ENCODE measurements around the gene KPNA4.
"Not testable (repeated sequence)": the region's sequence is repeated elsewhere in the genome, so short reads cannot be mapped to it uniquely, and the experiment has no call there.

KPNA4 gene

DNA sequence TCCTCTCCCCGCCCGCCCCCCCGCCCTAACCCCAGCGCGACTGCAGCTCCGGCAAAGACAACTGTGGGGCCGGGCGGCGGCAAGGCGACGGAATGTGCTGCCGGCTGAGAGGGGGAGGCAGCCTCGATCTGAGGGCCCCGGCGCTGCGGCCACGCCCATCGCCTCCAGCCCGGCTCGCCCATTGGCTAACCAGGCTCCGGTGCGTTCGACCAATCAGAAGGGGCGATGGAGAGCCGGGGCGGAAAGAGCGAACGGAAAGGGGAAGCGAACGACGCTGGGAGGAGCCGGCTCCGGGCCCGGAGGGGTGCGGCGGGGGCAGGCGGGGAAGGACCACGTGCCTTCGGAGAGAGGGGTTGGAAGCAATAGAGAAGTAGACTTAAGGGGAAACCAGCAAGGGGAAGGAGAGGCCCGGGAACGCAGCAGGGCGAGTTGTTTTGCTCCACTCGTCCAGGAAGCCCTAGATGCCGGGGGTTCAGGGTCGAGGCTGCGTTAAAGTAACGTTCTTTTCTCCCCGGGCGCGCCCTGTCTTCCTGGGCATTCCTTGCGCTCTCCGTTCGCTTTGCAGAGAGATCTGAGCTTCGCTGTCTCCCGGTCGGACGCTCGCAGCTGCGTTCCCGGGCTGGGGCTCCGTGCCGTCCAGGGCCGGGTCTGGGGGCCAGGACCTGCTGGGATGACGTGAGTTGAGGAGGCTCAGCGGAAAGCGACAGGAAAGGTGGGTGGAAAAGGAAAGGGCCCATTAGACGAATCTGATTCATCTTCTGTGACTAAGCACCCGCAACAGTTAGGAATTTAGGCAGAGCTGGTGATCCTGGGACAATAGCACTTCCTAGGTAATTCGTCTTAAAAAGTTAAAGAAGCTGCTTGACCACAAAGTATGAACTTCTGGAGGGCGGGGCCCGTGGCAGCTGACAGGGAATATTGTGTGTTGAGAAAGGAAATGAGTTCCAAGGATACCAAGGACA lies at the start of gene KPNA4:
Gene KPNA4, minus strand, starts transcription at position 130 of the 962 bp plus-strand sequence. CDS start 289 bp downstream, outside the sequence.
- Mint-ChIP-seq H3K4me1 (ENCODE audit: low read depth) (peaks cover 58% of the 10 kb centered on the region), H3K9me3 (peaks cover 11% of the 10 kb centered on the region), H3K27me3 (no peaks in the 10 kb centered on the region), H3K27ac (peak within 1 kb of the TSS; percentile 97), H3K4me3 (peak within 1 kb of the TSS; percentile 97), H3K36me3 (ENCODE audit: low read depth) (peaks cover 52% of the 10 kb centered on the region)

DNA sequence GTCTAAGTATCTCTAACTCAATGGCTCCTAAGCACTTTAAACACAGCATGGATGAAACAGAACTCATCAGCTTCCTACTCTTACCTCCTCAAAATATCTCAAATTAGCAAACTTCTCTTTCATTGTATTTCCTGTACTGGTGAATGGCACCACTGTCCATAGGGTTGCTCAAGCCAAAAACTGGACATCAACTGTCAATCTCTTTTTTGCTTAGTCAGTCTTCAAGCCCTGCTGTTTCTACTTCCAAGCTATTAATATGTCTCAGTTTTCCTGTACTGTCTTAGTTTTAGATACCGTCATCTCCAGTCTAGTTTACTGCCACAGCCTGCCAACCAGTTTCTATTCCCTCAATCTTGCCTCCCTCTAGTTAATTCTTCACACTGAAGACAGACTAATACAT lies 48.3 kb upstream of the KPNA4 start:
- H3K4me3 Mint-ChIP-seq = no peak overlapping the region
- H3K4me1 Mint-ChIP-seq (ENCODE audit: low read depth) = no peaks in the 10 kb centered on the region
- H3K9me3 Mint-ChIP-seq = no peaks in the 10 kb centered on the region
- H3K27me3 Mint-ChIP-seq = peaks cover 42% of the 10 kb centered on the region
- H3K27ac Mint-ChIP-seq = no peak overlapping the region
- H3K36me3 Mint-ChIP-seq (ENCODE audit: low read depth) = no peaks in the 10 kb centered on the region

DNA sequence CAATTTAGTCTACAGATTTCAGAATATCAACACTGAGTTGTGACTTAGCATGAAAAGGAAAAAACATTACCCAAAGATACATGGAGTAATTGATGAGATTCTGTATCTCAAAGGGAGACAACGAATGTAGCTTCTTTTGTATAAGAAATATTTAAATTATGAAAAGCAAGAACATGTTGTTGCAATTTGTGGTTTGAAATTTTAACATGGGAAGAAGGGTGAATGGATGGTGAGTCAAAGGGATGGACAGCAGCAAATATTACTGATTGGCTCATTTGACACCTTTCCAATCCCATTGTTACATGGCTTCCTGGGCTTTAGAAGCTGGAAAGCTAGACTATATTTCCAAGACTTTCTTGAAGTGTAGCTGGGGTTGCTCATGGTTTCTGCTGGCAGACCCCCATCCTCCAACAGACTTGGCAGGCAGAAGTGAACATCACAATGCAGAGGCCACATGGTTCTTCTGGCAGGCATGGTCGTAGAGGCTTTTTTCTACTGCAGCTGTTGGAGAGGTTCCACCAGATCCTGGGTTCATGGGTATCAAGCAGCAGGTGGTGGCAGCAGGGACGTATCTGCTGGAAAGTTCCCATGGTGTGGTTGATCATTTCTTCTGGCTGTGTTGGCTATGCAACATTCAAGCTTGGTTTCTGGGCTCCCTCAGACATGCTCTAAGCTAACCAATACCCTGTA lies 47.2 kb upstream of the KPNA4 start:
- peaks cover 36% of the 10 kb centered on the region for H3K27me3 Mint-ChIP-seq
- H3K9me3 Mint-ChIP-seq = no peaks in the 10 kb centered on the region
- no peaks in the 10 kb centered on the region for H3K4me1 Mint-ChIP-seq (ENCODE audit: low read depth)
- H3K36me3 Mint-ChIP-seq (ENCODE audit: low read depth) = no peaks in the 10 kb centered on the region
- H3K27ac Mint-ChIP-seq = no peak overlapping the region
- no peak overlapping the region for H3K4me3 Mint-ChIP-seq

DNA sequence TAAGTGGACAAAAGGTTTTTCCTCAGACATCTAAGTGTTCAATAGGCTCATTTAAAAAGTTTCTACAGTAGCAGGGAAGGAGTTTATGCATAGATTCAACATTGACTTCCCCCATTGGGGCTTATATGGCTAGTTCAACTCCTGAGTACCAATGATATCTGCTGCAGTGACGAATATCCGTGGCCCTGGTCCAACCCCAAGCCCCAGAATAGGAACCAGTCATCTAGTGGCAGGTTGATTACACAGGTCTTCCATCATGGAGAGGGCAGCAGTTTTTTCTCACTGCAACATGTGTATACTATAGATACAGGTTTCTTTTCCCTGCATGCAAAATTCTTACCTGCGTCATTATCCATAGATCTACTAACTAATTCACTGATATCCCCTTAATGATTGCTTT lies 45.8 kb upstream of the KPNA4 start:
- no peaks in the 10 kb centered on the region for H3K4me1 Mint-ChIP-seq (ENCODE audit: low read depth)
- no peaks in the 10 kb centered on the region for H3K9me3 Mint-ChIP-seq
- no peak overlapping the region for H3K4me3 Mint-ChIP-seq
- peaks cover 33% of the 10 kb centered on the region for H3K27me3 Mint-ChIP-seq
- no peaks in the 10 kb centered on the region for H3K36me3 Mint-ChIP-seq (ENCODE audit: low read depth)
- no peak overlapping the region for H3K27ac Mint-ChIP-seq

DNA sequence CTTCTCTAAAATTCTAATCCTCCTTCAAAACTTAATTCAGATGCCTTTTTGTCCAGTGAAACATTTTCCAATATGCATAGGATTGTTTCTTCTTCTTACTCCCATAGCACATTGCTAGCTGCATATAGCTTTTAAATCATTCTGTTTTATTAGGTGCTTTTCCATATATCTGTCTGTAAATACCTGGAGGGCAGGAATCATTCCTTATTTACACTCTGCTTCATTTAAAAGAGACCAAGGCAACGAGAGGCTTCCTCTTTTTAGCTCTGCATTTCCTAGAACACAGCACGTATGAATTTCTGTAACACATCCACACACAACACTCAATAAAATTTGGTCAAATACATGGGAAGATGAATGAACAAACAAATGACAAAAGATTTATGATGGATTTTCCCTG lies 43.5 kb upstream of the KPNA4 start:
- no peak overlapping the region for H3K4me3 Mint-ChIP-seq
- no peaks in the 10 kb centered on the region for H3K36me3 Mint-ChIP-seq (ENCODE audit: low read depth)
- H3K27ac Mint-ChIP-seq = no peak overlapping the region
- no peaks in the 10 kb centered on the region for H3K9me3 Mint-ChIP-seq
- H3K4me1 Mint-ChIP-seq (ENCODE audit: low read depth) = no peaks in the 10 kb centered on the region
- peaks cover 29% of the 10 kb centered on the region for H3K27me3 Mint-ChIP-seq

DNA sequence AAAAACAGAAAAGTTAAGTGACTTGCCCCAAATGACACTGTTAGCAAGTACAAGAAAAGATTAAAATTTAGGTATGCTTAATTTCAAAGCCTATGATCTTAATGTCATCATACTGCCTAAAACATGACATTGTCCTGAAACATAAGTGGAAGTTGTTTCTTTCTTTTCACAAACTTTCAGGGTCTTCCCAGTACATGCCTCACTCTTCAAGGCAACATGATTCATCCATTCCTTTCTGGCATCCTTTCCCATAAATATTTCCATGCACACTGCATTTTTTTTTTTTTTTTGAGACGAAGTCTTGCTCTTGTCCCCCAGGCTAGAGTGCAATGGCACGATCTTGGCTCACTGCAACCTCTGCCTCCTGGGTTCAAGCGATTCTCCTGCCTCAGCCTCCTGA lies 42.5 kb upstream of the KPNA4 start:
- H3K27me3 Mint-ChIP-seq = peaks cover 19% of the 10 kb centered on the region
- no peaks in the 10 kb centered on the region for H3K9me3 Mint-ChIP-seq
- no peaks in the 10 kb centered on the region for H3K4me1 Mint-ChIP-seq (ENCODE audit: low read depth)
- no peak overlapping the region for H3K27ac Mint-ChIP-seq
- no peaks in the 10 kb centered on the region for H3K36me3 Mint-ChIP-seq (ENCODE audit: low read depth)
- no peak overlapping the region for H3K4me3 Mint-ChIP-seq

GRCh38 chr3:160605315-160605714 lies 39.9 kb upstream of the KPNA4 start:
- H3K27me3 Mint-ChIP-seq = peaks cover 7% of the 10 kb centered on the region
- no peak overlapping the region for H3K4me3 Mint-ChIP-seq
- no peaks in the 10 kb centered on the region for H3K36me3 Mint-ChIP-seq (ENCODE audit: low read depth)

GRCh38 chr3:160603845-160604244 lies 38.5 kb upstream of the KPNA4 start:
- not testable (repeated sequence) for H3K27ac Mint-ChIP-seq; H3K27me3 Mint-ChIP-seq; H3K4me1 Mint-ChIP-seq (ENCODE audit: low read depth); H3K9me3 Mint-ChIP-seq; H3K36me3 Mint-ChIP-seq (ENCODE audit: low read depth); H3K4me3 Mint-ChIP-seq

More at GRCh38 chr3:160605315-160605714, 39.9 kb upstream of the KPNA4 start:
- Mint-ChIP-seq H3K27ac (no peak overlapping the region), H3K4me1 (ENCODE audit: low read depth) (no peaks in the 10 kb centered on the region), H3K9me3 (no peaks in the 10 kb centered on the region)

- H3K4me3 Mint-ChIP-seq = no peak overlapping the region
- H3K9me3 Mint-ChIP-seq = no peaks in the 10 kb centered on the region
- H3K4me1 Mint-ChIP-seq (ENCODE audit: low read depth) = no peaks in the 10 kb centered on the region
- H3K27me3 Mint-ChIP-seq = no peaks in the 10 kb centered on the region
- no peaks in the 10 kb centered on the region for H3K36me3 Mint-ChIP-seq (ENCODE audit: low read depth)
- no peak overlapping the region for H3K27ac Mint-ChIP-seq
Measured at GRCh38 chr3:160602259-160602658, 36.9 kb upstream of the KPNA4 start.

DNA sequence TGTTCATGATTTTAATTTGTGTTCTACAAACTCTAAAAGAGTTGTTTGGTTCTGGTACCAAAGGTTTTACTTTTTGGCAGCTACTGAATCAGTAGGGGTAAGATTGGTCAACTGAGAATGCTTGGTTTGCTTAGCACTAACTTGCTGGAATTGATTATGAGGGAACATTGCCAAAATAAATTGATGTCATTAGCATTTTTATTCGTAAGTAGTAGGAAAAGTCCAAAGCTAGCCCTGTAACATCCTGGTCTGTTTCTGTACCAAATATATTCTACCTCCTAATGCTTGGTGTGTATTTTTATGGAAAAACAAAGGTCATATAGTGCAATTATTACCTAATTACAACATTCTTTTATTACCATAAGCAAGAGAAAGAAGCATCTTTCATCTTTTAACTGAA lies 35.9 kb upstream of the KPNA4 start:
- Mint-ChIP-seq H3K4me1 (ENCODE audit: low read depth) (no peaks in the 10 kb centered on the region), H3K36me3 (ENCODE audit: low read depth) (no peaks in the 10 kb centered on the region), H3K27me3 (no peaks in the 10 kb centered on the region), H3K27ac (no peak overlapping the region), H3K9me3 (no peaks in the 10 kb centered on the region), H3K4me3 (no peak overlapping the region)

DNA sequence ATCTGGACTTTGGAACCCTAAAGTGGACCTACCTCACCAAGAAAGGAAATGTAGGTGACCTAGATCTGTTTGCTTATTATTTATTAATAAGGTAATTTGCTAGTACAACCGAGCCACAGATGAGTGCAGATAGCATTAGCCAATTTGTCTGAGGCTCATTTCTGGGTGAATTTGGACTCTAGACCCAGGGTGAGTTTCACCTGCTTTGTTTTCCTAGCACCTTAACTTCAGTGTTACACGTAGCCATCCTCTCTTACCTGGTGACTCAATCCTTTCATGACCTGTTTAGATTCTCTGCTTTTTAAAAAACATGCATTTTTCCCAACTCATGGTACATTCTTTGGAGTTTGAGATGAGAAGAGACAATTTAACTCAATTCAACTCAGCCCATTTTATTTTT lies 33.5 kb upstream of the KPNA4 start:
- H3K27me3 Mint-ChIP-seq = no peaks in the 10 kb centered on the region
- H3K27ac Mint-ChIP-seq = no peak overlapping the region
- H3K4me1 Mint-ChIP-seq (ENCODE audit: low read depth) = no peaks in the 10 kb centered on the region
- H3K36me3 Mint-ChIP-seq (ENCODE audit: low read depth) = no peaks in the 10 kb centered on the region
- no peaks in the 10 kb centered on the region for H3K9me3 Mint-ChIP-seq
- no peak overlapping the region for H3K4me3 Mint-ChIP-seq

GRCh38 chr3:160588023-160588422 lies 22.7 kb upstream of the KPNA4 start:
- peaks cover 8% of the 10 kb centered on the region for H3K9me3 Mint-ChIP-seq
- no peaks in the 10 kb centered on the region for H3K4me1 Mint-ChIP-seq (ENCODE audit: low read depth)
- no peak overlapping the region for H3K27ac Mint-ChIP-seq
- no peak overlapping the region for H3K4me3 Mint-ChIP-seq
- peaks cover 57% of the 10 kb centered on the region for H3K27me3 Mint-ChIP-seq
- H3K36me3 Mint-ChIP-seq (ENCODE audit: low read depth) = no peaks in the 10 kb centered on the region

DNA sequence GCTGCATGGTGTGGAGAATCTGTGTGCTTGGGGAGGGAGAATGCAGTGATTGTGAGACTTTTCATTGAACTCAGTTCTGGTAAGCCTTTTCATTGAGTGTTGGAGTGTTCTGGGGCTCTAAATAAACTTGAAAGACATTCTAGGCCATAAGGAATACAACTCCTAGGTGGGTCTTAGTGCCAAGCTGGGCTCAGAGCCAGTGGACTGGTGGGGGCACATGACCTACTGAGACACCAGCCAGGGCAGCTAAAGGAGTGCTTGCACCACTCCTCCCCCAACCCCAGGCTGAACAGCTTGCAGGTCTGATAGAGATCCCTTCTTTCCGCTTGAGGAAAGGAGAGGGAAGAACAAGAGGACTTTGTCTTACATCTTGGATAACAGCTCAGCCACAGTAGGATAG lies 21.7 kb upstream of the KPNA4 start:
- Mint-ChIP-seq H3K27me3 (peaks cover 54% of the 10 kb centered on the region), H3K9me3 (peaks cover 8% of the 10 kb centered on the region), H3K4me3 (no peak overlapping the region), H3K27ac (no peak overlapping the region), H3K4me1 (ENCODE audit: low read depth) (no peaks in the 10 kb centered on the region), H3K36me3 (ENCODE audit: low read depth) (no peaks in the 10 kb centered on the region)

GRCh38 chr3:160586679-160587078 lies 21.3 kb upstream of the KPNA4 start:
- Mint-ChIP-seq H3K4me1 (ENCODE audit: low read depth) (no peaks in the 10 kb centered on the region), H3K36me3 (ENCODE audit: low read depth) (peaks cover 3% of the 10 kb centered on the region), H3K27me3 (peaks cover 57% of the 10 kb centered on the region), H3K9me3 (peaks cover 12% of the 10 kb centered on the region), H3K4me3 (no peak overlapping the region), H3K27ac (no peak overlapping the region)

GRCh38 chr3:160583451-160583850 lies 18.1 kb upstream of the KPNA4 start:
- no peak overlapping the region for H3K4me3 Mint-ChIP-seq
- H3K9me3 Mint-ChIP-seq = peaks cover 13% of the 10 kb centered on the region
- peaks cover 5% of the 10 kb centered on the region for H3K36me3 Mint-ChIP-seq (ENCODE audit: low read depth)
- no peaks in the 10 kb centered on the region for H3K4me1 Mint-ChIP-seq (ENCODE audit: low read depth)
- H3K27me3 Mint-ChIP-seq = peaks cover 45% of the 10 kb centered on the region
- no peak overlapping the region for H3K27ac Mint-ChIP-seq
